Breast epithelium (tissue), 4 donors: Measurements from ENCODE around the gene CDC42SE1. TPM values are rescaled to one million over a fixed set of nuclear protein-coding genes. Genes with fewer than 3 reads are reported as not detected.
"Not testable (repeated sequence)": the region's sequence is repeated elsewhere in the genome, so short reads cannot be mapped to it uniquely, and the experiment has no call there.

Source experiments
- DNase-seq, 2 donors: peaks; one replicate each; pipeline ENCODE4 v3.0.0-alpha.2; 2019; ENCODE audit warnings: low spot score in 2 of 2
- H3K27ac ChIP-seq, 2 donors: fragments of 200-600 bp; sonication (generic) in 1 of 2; one replicate each; pipeline ENCODE4 v1.5.1; 2016 to 2019; ENCODE audit warnings: mild to moderate bottlenecking in 1 of 2
- H3K27me3 ChIP-seq, 2 donors: fragments of 200-600 bp; sonication (generic) in 1 of 2; one replicate each; pipeline versions ENCODE4 v1.5.1 to v1.6.0; 2017 to 2019; ENCODE audit warnings: control low read depth in 1 of 2, mild to moderate bottlenecking in 1 of 2
- H3K36me3 ChIP-seq: fragments of 200-600 bp; one replicate; pipeline ENCODE4 v1.5.1; 2019
- H3K4me1 ChIP-seq, 2 donors: fragments of 200-600 bp; sonication (generic); one replicate each; pipeline ENCODE4 v1.5.1; 2016 to 2019; ENCODE audit warnings: control low read depth in 1 of 2
- H3K4me3 ChIP-seq, 3 donors: fragments of 200-600 bp; sonication (generic); 1 replicate in 2 of 3; 2 replicates in 1 of 3; pipeline ENCODE4 v1.5.1; 2016 to 2019; ENCODE audit warnings: mild to moderate bottlenecking in 3 of 3, moderate library complexity in 2 of 3
- H3K9me3 ChIP-seq, 2 donors: fragments of 200-600 bp; sonication (generic) in 1 of 2; one replicate each; pipeline ENCODE4 v1.5.1; 2016 to 2019; ENCODE audit warnings: control low read depth in 1 of 2
- POLR2A ChIP-seq: fragments of 450-650 bp; IDR thresholded peaks from one replicate; pipeline ENCODE4 v1.6.1; 2016; ENCODE audit warnings: antibody characterized with exemption, mild to moderate bottlenecking, moderate library complexity
- POLR2AphosphoS5 ChIP-seq, 3 donors: sonication (generic); formaldehyde crosslinking; IDR thresholded peaks; one replicate each; pipeline ENCODE4 v1.6.1; 2017; ENCODE audit warnings: antibody characterized with exemption in 3 of 3
- intact Hi-C: fragments of 100-400 bp; cut with DNase I; formaldehyde crosslinking; loops from one replicate; pipeline ENCODE4 v1.15.1; 2023; ENCODE audit warnings: low total_unique reads
- total RNA-seq, 3 donors: library from RNA; depleted of rRNA; stranded (reverse); fragments of >200 nt; gene quantifications; one replicate each; pipeline ENCODE4 v1.1.0, GENCODE V29; 2016
- TF ChIP-seq, protein P1 (sequence below), 3 donors: fragments of 450-650 bp; IDR thresholded peaks; one replicate each; pipeline ENCODE4 v1.5.1; 2016 to 2017; ENCODE audit warnings: antibody characterized with exemption in 3 of 3, mild to moderate bottlenecking in 3 of 3, moderate library complexity in 3 of 3

CDC42SE1 gene, protein sequence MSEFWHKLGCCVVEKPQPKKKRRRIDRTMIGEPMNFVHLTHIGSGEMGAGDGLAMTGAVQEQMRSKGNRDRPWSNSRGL
- 100 to 1,000 TPM in 1 of 3 donors, 10 to 100 TPM in 2; 49.4 to 130 (median 85.9) TPM for total RNA-seq

DNA sequence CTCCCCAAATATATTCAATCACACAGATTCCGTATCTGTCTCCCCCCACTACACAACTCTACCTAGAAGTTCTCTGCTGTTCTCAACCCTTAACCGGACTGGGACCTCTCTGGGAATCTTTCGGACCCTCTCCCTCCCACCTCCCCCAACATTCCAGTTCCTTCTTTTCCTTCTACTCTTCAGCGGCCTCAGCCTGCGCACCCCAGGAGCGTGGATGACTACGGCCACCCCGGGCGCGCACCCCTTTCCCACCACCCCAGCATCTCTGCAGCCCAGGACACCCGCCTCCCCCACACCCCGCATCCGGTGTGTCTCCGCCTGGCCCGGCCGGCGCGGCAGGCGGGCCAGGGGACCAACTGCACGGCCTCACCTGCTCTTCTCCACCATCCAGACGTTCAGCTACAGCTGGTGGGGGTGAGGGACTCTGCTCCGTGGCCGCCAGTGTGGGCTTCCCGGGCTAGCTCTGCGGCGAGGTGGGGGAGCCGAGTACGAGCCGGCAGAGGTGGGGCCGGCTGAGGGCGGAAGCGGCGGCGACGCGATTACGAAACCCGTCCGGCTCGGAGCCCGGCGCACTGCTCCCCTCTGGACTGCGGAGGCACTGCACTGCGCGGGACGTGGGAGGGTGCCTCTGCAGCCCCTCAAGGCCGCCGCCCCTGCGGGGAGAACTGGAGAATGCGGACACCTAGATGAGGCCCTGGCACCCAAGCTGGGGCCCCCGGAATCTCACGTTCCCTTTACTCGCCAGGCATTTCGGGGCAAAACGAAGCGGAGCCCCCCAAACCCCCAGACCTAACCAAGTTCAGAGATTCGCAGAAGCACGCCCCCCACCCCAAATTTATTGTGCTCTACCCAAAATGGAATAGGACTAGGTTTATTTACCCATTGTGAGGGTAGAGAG is at the start of gene CDC42SE1:
Gene CDC42SE1, minus strand, starts transcription at position 514 of the 898 bp plus-strand sequence. CDS start 3,892 bp downstream, outside the sequence.
- peak; percentile 58 to 83 for DNase-seq
- H3K4me3 ChIP-seq = peak within 1 kb of the TSS; percentile 89 to 96 (median 94)
- no peaks in the 10 kb centered on the region for H3K27me3 ChIP-seq
- peaks cover 4 to 24% of the 10 kb centered on the region in 2 donors for H3K4me1 ChIP-seq
- TF ChIP-seq POLR2A (peak; percentile 76), POLR2AphosphoS5 (IDR thresholded peaks at IDR 0.05) (peak; percentile 90 to 94 (median 90))
- TF ChIP-seq, protein P1, sequence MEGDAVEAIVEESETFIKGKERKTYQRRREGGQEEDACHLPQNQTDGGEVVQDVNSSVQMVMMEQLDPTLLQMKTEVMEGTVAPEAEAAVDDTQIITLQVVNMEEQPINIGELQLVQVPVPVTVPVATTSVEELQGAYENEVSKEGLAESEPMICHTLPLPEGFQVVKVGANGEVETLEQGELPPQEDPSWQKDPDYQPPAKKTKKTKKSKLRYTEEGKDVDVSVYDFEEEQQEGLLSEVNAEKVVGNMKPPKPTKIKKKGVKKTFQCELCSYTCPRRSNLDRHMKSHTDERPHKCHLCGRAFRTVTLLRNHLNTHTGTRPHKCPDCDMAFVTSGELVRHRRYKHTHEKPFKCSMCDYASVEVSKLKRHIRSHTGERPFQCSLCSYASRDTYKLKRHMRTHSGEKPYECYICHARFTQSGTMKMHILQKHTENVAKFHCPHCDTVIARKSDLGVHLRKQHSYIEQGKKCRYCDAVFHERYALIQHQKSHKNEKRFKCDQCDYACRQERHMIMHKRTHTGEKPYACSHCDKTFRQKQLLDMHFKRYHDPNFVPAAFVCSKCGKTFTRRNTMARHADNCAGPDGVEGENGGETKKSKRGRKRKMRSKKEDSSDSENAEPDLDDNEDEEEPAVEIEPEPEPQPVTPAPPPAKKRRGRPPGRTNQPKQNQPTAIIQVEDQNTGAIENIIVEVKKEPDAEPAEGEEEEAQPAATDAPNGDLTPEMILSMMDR (IDR thresholded peaks at IDR 0.05) = peak; percentile 82 to 86 (median 85)
- peak within 1 kb of the TSS; percentile 92 to 98 for H3K27ac ChIP-seq
- intact Hi-C loops = no loop called here
- H3K36me3 ChIP-seq = peaks cover 3% of the 10 kb centered on the region
- H3K9me3 ChIP-seq = no peaks in the 10 kb centered on the region

DNA sequence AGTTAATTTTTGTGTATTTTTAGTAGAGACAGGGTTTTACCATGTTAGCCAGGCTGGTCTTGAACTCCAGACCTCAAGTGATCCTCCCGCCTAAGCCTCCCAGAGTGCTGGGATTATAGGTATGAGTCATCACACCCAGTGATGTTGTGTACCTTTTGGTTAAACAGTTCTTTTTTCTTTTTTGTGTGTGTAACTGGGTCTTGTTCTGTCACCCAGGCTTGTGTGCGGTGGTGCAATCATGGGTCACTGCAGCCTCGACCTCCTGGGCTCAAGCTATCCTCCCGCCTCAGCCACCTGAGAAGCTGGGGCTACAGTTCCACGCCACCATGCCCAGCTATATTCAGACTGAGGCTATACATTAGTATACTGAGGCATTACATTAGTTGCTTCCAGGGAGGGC is 48.9 kb upstream of the CDC42SE1 start:
- no peaks in the 10 kb centered on the region for H3K36me3 ChIP-seq
- TF ChIP-seq POLR2AphosphoS5 (IDR thresholded peaks at IDR 0.05) (no peak), POLR2A (no peak)
- TF ChIP-seq, protein P1 (IDR thresholded peaks at IDR 0.05) = no peak
- H3K27me3 ChIP-seq = no peaks in the 10 kb centered on the region
- intact Hi-C loops = no loop called here
- H3K9me3 ChIP-seq = no peaks in the 10 kb centered on the region
- no peak overlapping the region for H3K4me3 ChIP-seq
- no peak overlapping the region for H3K27ac ChIP-seq
- DNase-seq = no peak
- no peaks in the 10 kb centered on the region for H3K4me1 ChIP-seq

DNA sequence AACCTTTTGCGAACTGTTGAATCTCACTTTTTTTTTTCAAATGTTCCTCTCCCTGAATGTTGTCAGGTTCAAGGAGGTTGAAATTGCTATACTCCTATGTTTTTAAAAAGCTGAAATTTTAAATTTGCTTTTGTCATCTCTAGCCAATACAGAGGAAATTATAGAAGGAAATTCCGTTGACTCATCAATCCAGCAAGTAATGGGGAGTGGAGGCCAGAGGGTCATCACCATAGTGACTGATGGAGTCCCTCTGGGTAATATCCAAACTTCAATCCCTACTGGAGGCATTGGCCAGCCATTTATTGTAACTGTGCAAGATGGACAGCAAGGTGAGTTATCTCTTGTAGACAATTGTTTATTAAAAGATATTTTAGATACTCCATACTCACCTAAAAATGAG is 47.5 kb upstream of the CDC42SE1 start:
- no peaks in the 10 kb centered on the region for H3K27me3 ChIP-seq
- H3K27ac ChIP-seq = no peak overlapping the region
- TF ChIP-seq, protein P1 (IDR thresholded peaks at IDR 0.05) = no peak
- TF ChIP-seq POLR2AphosphoS5 (IDR thresholded peaks at IDR 0.05) (no peak), POLR2A (no peak)
- no peak for DNase-seq
- H3K4me1 ChIP-seq = no peaks in the 10 kb centered on the region
- H3K9me3 ChIP-seq = no peaks in the 10 kb centered on the region
- intact Hi-C loops = no loop called here
- H3K4me3 ChIP-seq = no peak overlapping the region
- H3K36me3 ChIP-seq = no peaks in the 10 kb centered on the region

DNA sequence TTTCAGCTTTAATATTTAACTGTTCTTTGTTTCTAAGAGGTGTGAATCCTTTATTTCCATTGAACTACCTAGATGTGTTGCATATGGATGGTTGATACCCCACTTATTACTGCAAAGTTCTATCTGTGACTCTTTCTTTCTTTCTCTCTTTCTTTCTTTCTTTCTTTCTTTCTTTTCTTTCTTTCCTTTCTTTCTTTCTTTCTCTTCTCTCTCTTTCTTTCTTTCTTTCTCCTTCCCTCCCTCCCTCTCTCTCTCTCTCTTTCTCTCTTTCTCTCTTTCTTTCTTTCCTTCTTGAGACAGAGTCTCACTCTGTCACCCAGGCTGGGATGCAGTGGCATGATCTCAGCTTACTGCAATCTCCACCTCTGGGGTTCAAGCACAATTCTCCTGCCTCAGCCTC is 45.2 kb upstream of the CDC42SE1 start:
- Histone ChIP-seq H3K27me3 (no peaks in the 10 kb centered on the region), H3K4me1 (no peaks in the 10 kb centered on the region), H3K4me3 (no peak overlapping the region), H3K36me3 (no peaks in the 10 kb centered on the region), H3K27ac (no peak overlapping the region), H3K9me3 (no peaks in the 10 kb centered on the region)
- TF ChIP-seq, protein P1 (IDR thresholded peaks at IDR 0.05) = no peak
- intact Hi-C loops = no loop called here
- no peak for DNase-seq

DNA sequence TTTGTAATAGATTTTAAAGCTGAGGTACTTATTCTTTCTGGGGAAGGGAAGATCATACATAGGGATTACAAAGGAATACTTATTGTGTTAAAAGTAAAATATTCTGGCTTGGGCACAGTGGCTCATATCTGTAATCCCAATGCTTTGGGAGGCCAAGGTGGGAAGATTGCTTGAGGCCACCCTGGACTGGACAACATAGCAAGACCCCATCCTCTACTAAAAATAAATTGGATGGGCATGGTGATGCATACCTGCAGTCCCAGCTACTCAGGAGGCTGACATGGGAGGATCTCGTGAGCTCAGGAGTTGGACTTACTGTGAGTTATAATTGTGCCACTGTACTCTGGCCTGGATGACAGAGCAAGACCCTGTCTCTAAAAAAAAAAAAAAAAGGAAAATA is 38.7 kb upstream of the CDC42SE1 start:
- intact Hi-C loops = no loop called here
- no peaks in the 10 kb centered on the region for H3K4me1 ChIP-seq
- no peak overlapping the region for H3K4me3 ChIP-seq
- H3K27ac ChIP-seq = no peak overlapping the region
- no peaks in the 10 kb centered on the region for H3K9me3 ChIP-seq
- no peaks in the 10 kb centered on the region for H3K36me3 ChIP-seq
- TF ChIP-seq POLR2AphosphoS5 (IDR thresholded peaks at IDR 0.05) (no peak), POLR2A (no peak)
- TF ChIP-seq, protein P1 (IDR thresholded peaks at IDR 0.05) = no peak
- no peak for DNase-seq
- H3K27me3 ChIP-seq = no peaks in the 10 kb centered on the region

DNA sequence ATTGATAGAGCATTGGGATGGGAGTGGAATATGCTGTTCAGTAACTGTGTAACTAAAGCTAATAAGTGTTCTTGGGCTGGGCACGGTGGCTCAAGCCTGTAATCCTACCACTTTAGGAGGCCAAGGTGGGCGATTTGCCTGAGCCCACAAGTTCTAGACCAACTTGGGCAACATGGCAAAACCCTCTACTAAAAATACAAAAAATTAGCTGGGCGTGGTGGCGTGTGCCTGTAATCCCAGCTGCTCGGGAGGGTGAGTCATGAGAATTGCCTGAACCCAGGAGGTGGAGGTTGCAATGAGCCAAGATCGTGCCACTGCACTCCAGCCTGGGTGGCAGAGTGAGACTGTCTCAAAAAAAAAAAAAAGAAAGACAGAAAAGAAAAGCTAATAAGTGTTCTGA is 38.0 kb upstream of the CDC42SE1 start:
- H3K4me1 ChIP-seq, H3K27me3 ChIP-seq, intact Hi-C loops, H3K27ac ChIP-seq, H3K4me3 ChIP-seq, H3K36me3 ChIP-seq, H3K9me3 ChIP-seq, DNase-seq: not testable (repeated sequence)
